ENCODE measurements around the gene PPP1R9B. TPM values are rescaled to one million over a fixed set of nuclear protein-coding genes. Genes with fewer than 3 reads are reported as not detected.

Gene PPP1R9B
- total RNA-seq, 1 donor from 2014 or later = 29.7 TPM

- DNase-seq (ENCODE audit: low read depth, low spot score) = no peak
Measured at GRCh38 chr17:50157891-50158290, 7.4 kb upstream of the PPP1R9B start.

GRCh38 chr17:50155115-50155819, 4.8 kb upstream of the PPP1R9B start:
- DNase-seq (ENCODE audit: low read depth, low spot score) = no peak

- no peak for DNase-seq (ENCODE audit: low read depth, low spot score)
Measured at GRCh38 chr17:50154604-50155003, 4.1 kb upstream of the PPP1R9B start.

- no peak for DNase-seq (ENCODE audit: low read depth, low spot score)
Measured at GRCh38 chr17:50153650-50154575, 3.4 kb upstream of the PPP1R9B start.

- DNase-seq (ENCODE audit: low read depth, low spot score) = no peak
Measured at GRCh38 chr17:50152736-50153135, 2.3 kb upstream of the PPP1R9B start.

GRCh38 chr17:50151937-50152547, 1.6 kb upstream of the PPP1R9B start:
- peak; percentile 72 for DNase-seq (ENCODE audit: low read depth, low spot score)

GRCh38 chr17:50151041-50151936, 812 bp upstream of the PPP1R9B start:
- DNase-seq (ENCODE audit: low read depth, low spot score) = peak; percentile 63

GRCh38 chr17:50149417-50150353, 792 bp downstream of the PPP1R9B start:
- no peak for DNase-seq (ENCODE audit: low read depth, low spot score)

- DNase-seq (ENCODE audit: low read depth, low spot score) = no peak
Measured at GRCh38 chr17:50149091-50149416, 1.4 kb downstream of the PPP1R9B start.

GRCh38 chr17:50148226-50149090, 2.0 kb downstream of the PPP1R9B start:
- no peak for DNase-seq (ENCODE audit: low read depth, low spot score)

- no peak for DNase-seq (ENCODE audit: low read depth, low spot score)
Measured at GRCh38 chr17:50147841-50148225, 2.6 kb downstream of the PPP1R9B start.

- no peak for DNase-seq (ENCODE audit: low read depth, low spot score)
Measured at GRCh38 chr17:50146927-50147665, 3.4 kb downstream of the PPP1R9B start.

- no peak for DNase-seq (ENCODE audit: low read depth, low spot score)
Measured at GRCh38 chr17:50146230-50146926, 4.1 kb downstream of the PPP1R9B start.

GRCh38 chr17:50145532-50146229, 4.8 kb downstream of the PPP1R9B start:
- no peak for DNase-seq (ENCODE audit: low read depth, low spot score)

GRCh38 chr17:50144845-50145531, 5.5 kb downstream of the PPP1R9B start:
- DNase-seq (ENCODE audit: low read depth, low spot score) = no peak

- DNase-seq (ENCODE audit: low read depth, low spot score) = no peak
Measured at GRCh38 chr17:50144355-50144754, 6.1 kb downstream of the PPP1R9B start.

Measured in pulmonary artery endothelial cell (primary cell).